CD4-positive, CD25-positive, alpha-beta regulatory T cell (primary cell): ENCODE results near the gene KIF26B. TPM values are rescaled to one million over a fixed set of nuclear protein-coding genes. Genes with fewer than 3 reads are reported as not detected.

Experiments used
- ATAC-seq, 2 donors: fragments of 150-1000 bp; cut with Tn5 transposase; one replicate each; pipeline ENCODE4 v1.10.0; 2021; ENCODE audit warnings: low read depth in 2 of 2, moderate number of reproducible peaks in 2 of 2, moderate library complexity in 1 of 2
- DNase-seq, 3 donors: peaks; one replicate each; pipeline versions ENCODE4 v3.0.0 to v3.0.0-alpha.2; 2012 to 2022; ENCODE audit warnings: mixed read lengths in 1 of 3
- H3K27ac ChIP-seq: one replicate; pipeline ENCODE4 v1.7.0; 2013; ENCODE audit warnings: mild to moderate bottlenecking, low read length; ENCODE audit not compliant: insufficient read depth, poor library complexity, severe bottlenecking
- H3K27me3 ChIP-seq: one replicate; pipeline ENCODE4 v1.7.0; 2013; ENCODE audit warnings: low read length; ENCODE audit not compliant: control insufficient read depth, insufficient read depth
- H3K36me3 ChIP-seq: one replicate; pipeline ENCODE4 v1.7.0; 2013; ENCODE audit warnings: mild to moderate bottlenecking, low read length, moderate library complexity; ENCODE audit not compliant: control insufficient read depth, insufficient read depth
- H3K4me1 ChIP-seq: 2 replicates; pipeline ENCODE4 v1.7.0; 2013; ENCODE audit warnings: mild to moderate bottlenecking, low read length; ENCODE audit not compliant: insufficient read depth, control insufficient read depth, poor library complexity, severe bottlenecking
- H3K4me3 ChIP-seq: one replicate; pipeline ENCODE4 v1.7.0; 2013; ENCODE audit warnings: low read depth, mild to moderate bottlenecking, low read length, moderate library complexity
- H3K9me3 ChIP-seq, 2 experiments: 1 replicate in 1 of 2; 2 replicates in 1 of 2; pipeline ENCODE4 v1.7.0; 2013; ENCODE audit warnings: low read length in 2 of 2, mild to moderate bottlenecking in 1 of 2, moderate library complexity in 1 of 2; ENCODE audit not compliant: control insufficient read depth in 2 of 2
- H3K27ac Mint-ChIP-seq, 3 donors: one replicate each; pipeline ENCODE4 v1.8.0; 2020 to 2022; ENCODE audit warnings: mild to moderate bottlenecking in 3 of 3, mixed read lengths in 3 of 3, moderate library complexity in 2 of 3
- H3K27me3 Mint-ChIP-seq: one replicate; pipeline ENCODE4 v1.8.0; 2022; ENCODE audit warnings: mild to moderate bottlenecking, mixed read lengths
- H3K36me3 Mint-ChIP-seq: one replicate; pipeline ENCODE4 v1.8.0; 2020; ENCODE audit warnings: mixed read lengths
- H3K4me1 Mint-ChIP-seq, 4 donors: one replicate each; pipeline ENCODE4 v1.8.0; 2020 to 2022; ENCODE audit warnings: mixed read lengths in 4 of 4, mild to moderate bottlenecking in 1 of 4
- H3K4me3 Mint-ChIP-seq, 4 donors: one replicate each; pipeline ENCODE4 v1.8.0; 2020 to 2022; ENCODE audit warnings: mild to moderate bottlenecking in 4 of 4, mixed read lengths in 4 of 4, moderate library complexity in 3 of 4
- H3K9me3 Mint-ChIP-seq, 7 donors: one replicate each; pipeline ENCODE4 v1.8.0; 2020 to 2022; ENCODE audit warnings: mixed read lengths in 7 of 7, mild to moderate bottlenecking in 3 of 7, moderate library complexity in 2 of 7
- polyA plus RNA-seq, 4 donors: library from polyadenylated mRNA; unstranded; fragments of 300-500 nt; fragmentation: Illumina TruSeq; gene quantifications; one replicate each; pipeline ENCODE4 v1.2.3, GENCODE V29; 2021
- total RNA-seq: library from RNA; stranded (reverse); gene quantifications from one replicate; pipeline ENCODE4 v1.2.3, GENCODE V29; 2022

Gene KIF26B
- total and polyA plus RNA-seq, 5 donors from 2014 or later = not detected

- ATAC-seq = no peak
- Mint-ChIP-seq H3K27ac (no peak overlapping the region), H3K4me3 (no peak overlapping the region), H3K27me3 (no peaks in the 10 kb centered on the region), H3K4me1 (no peaks in the 10 kb centered on the region), H3K36me3 (no peaks in the 10 kb centered on the region), H3K9me3 (peaks cover 0 to 4% (median 0%) of the 10 kb centered on the region in 7 donors)
- Histone ChIP-seq H3K27ac (no peak overlapping the region), H3K27me3 (no peaks in the 10 kb centered on the region), H3K4me1 (no peaks in the 10 kb centered on the region), H3K4me3 (no peak overlapping the region), H3K36me3 (no peaks in the 10 kb centered on the region), H3K9me3 (peaks cover 0 to 3% of the 10 kb centered on the region in 2 experiments)
- DNase-seq = no peak
Observed at GRCh38 chr1:245213066-245213831, 58.5 kb downstream of the KIF26B start.

GRCh38 chr1:245215071-245215470 lies 60.3 kb downstream of the KIF26B start:
- H3K27ac Mint-ChIP-seq = no peak overlapping the region
- no peaks in the 10 kb centered on the region for H3K36me3 ChIP-seq
- no peak overlapping the region for H3K4me3 Mint-ChIP-seq
- no peak for DNase-seq
- no peaks in the 10 kb centered on the region for H3K9me3 ChIP-seq
- no peaks in the 10 kb centered on the region for H3K4me1 ChIP-seq
- ATAC-seq = no peak
- peaks cover 0 to 2% (median 0%) of the 10 kb centered on the region in 7 donors for H3K9me3 Mint-ChIP-seq
- H3K4me3 ChIP-seq = no peak overlapping the region
- no peaks in the 10 kb centered on the region for H3K4me1 Mint-ChIP-seq
- no peak overlapping the region for H3K27ac ChIP-seq
- H3K27me3 ChIP-seq = no peaks in the 10 kb centered on the region
- no peaks in the 10 kb centered on the region for H3K27me3 Mint-ChIP-seq
- no peaks in the 10 kb centered on the region for H3K36me3 Mint-ChIP-seq

DNA sequence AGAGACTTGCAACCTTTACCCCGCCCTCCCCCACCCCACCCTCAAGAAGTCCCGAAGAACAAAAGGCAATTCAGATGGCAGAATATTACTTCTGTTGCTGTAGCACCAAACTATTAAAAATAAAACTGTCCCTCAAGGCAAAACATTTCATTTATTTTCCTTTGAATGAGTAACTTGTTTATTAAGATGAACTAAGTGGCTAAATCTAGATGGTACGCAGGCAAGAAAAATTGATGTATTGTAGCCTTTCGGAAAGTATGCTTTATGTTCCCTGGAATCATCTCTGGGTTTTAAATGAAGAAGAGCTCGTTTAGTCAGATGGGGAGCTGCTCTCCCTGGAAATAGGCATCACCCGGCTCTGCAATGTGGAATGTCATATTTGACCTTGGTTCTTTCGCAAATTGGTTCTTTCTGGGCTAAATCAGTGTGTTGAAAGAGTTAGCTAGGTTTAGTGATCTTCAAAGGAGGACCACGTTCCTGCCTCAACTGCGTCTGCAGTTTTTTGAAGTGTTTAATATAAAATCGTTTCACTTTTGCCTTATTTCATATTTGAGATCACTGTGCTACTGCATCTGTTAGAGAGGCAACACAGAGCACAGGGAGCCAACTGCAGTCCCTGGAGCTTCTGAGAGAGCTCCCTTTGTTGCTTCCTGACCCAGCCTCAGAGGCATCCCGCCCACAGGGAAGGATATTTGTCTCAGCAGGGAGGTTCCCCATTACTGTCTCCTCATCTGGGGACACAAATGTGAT lies 61.8 kb downstream of the KIF26B start:
- ATAC-seq = no peak
- no peaks in the 10 kb centered on the region for H3K4me1 Mint-ChIP-seq
- no peaks in the 10 kb centered on the region for H3K36me3 ChIP-seq

GRCh38 chr1:245217853-245218608 lies 63.2 kb downstream of the KIF26B start:
- ATAC-seq (no peak), DNase-seq (no peak)
- no peak overlapping the region for H3K27ac Mint-ChIP-seq
- no peaks in the 10 kb centered on the region for H3K27me3 ChIP-seq
- no peak overlapping the region for H3K4me3 Mint-ChIP-seq
- H3K27me3 Mint-ChIP-seq = no peaks in the 10 kb centered on the region
- no peaks in the 10 kb centered on the region for H3K9me3 ChIP-seq
- H3K4me1 Mint-ChIP-seq = no peaks in the 10 kb centered on the region
- H3K4me1 ChIP-seq = no peaks in the 10 kb centered on the region
- no peak overlapping the region for H3K27ac ChIP-seq
- no peaks in the 10 kb centered on the region for H3K36me3 ChIP-seq
- no peaks in the 10 kb centered on the region for H3K36me3 Mint-ChIP-seq
- no peak overlapping the region for H3K4me3 ChIP-seq
- peaks cover 0 to 1% (median 0%) of the 10 kb centered on the region in 7 donors for H3K9me3 Mint-ChIP-seq

More for the DNA sequence above, 61.8 kb downstream of the KIF26B start:
- Histone ChIP-seq H3K27me3 (no peaks in the 10 kb centered on the region), H3K27ac (no peak overlapping the region), H3K4me1 (no peaks in the 10 kb centered on the region), H3K4me3 (no peak overlapping the region), H3K9me3 (no peaks in the 10 kb centered on the region)
- H3K27me3 Mint-ChIP-seq = no peaks in the 10 kb centered on the region
- no peak for DNase-seq
- H3K27ac Mint-ChIP-seq = no peak overlapping the region
- H3K4me3 Mint-ChIP-seq = no peak overlapping the region
- no peaks in the 10 kb centered on the region for H3K36me3 Mint-ChIP-seq
- peaks cover 0 to 2% (median 0%) of the 10 kb centered on the region in 7 donors for H3K9me3 Mint-ChIP-seq

DNA sequence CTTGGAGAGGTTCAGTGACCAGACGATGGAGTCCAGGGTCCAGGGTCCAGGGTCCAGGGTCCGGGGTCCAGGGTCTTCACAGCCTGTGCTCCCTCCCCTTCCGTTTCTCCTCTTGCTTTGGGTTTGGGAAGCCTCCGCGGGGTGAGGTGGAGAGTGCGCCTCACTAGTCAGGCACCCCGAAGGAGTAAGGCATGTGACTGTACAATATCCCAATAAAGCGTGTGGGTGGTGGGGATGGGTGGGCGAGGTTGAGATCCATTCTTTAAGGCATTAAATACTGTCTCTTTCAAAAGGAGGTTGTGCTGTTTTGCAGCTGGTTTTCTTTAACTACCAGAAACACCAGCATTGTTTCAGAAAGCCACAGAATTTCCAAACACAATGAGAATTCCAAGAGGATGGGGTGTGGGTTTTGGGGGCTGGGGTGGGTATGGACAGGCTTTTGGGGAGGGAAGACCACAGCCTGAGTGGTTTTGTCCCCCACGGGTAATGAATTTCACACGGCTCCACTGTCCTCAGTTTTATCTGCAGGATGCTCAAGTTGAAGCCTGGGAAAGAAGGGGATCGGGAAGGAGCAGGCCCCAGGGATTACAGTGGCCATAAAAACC lies 65.7 kb downstream of the KIF26B start:
- no peak overlapping the region for H3K27ac Mint-ChIP-seq
- no peaks in the 10 kb centered on the region for H3K4me1 Mint-ChIP-seq
- ATAC-seq = no peak
- H3K27me3 ChIP-seq = no peaks in the 10 kb centered on the region
- no peaks in the 10 kb centered on the region for H3K36me3 ChIP-seq
- H3K27me3 Mint-ChIP-seq = no peaks in the 10 kb centered on the region
- no peak for DNase-seq
- no peak overlapping the region for H3K27ac ChIP-seq
- no peak overlapping the region for H3K4me3 Mint-ChIP-seq
- no peaks in the 10 kb centered on the region for H3K9me3 ChIP-seq
- H3K36me3 Mint-ChIP-seq = no peaks in the 10 kb centered on the region
- no peak overlapping the region for H3K4me3 ChIP-seq
- H3K9me3 Mint-ChIP-seq = no peaks in the 10 kb centered on the region
- H3K4me1 ChIP-seq = no peaks in the 10 kb centered on the region

GRCh38 chr1:245221805-245222204 lies 67.0 kb downstream of the KIF26B start:
- H3K4me1 Mint-ChIP-seq = no peaks in the 10 kb centered on the region
- H3K36me3 Mint-ChIP-seq = no peaks in the 10 kb centered on the region
- H3K27me3 ChIP-seq = no peaks in the 10 kb centered on the region
- H3K4me3 ChIP-seq = no peak overlapping the region
- H3K27me3 Mint-ChIP-seq = no peaks in the 10 kb centered on the region
- ATAC-seq = no peak
- no peaks in the 10 kb centered on the region for H3K9me3 Mint-ChIP-seq
- H3K27ac ChIP-seq = no peak overlapping the region
- no peaks in the 10 kb centered on the region for H3K4me1 ChIP-seq
- H3K27ac Mint-ChIP-seq = no peak overlapping the region
- H3K36me3 ChIP-seq = no peaks in the 10 kb centered on the region
- H3K9me3 ChIP-seq = no peaks in the 10 kb centered on the region
- no peak overlapping the region for H3K4me3 Mint-ChIP-seq
- DNase-seq = no peak

DNA sequence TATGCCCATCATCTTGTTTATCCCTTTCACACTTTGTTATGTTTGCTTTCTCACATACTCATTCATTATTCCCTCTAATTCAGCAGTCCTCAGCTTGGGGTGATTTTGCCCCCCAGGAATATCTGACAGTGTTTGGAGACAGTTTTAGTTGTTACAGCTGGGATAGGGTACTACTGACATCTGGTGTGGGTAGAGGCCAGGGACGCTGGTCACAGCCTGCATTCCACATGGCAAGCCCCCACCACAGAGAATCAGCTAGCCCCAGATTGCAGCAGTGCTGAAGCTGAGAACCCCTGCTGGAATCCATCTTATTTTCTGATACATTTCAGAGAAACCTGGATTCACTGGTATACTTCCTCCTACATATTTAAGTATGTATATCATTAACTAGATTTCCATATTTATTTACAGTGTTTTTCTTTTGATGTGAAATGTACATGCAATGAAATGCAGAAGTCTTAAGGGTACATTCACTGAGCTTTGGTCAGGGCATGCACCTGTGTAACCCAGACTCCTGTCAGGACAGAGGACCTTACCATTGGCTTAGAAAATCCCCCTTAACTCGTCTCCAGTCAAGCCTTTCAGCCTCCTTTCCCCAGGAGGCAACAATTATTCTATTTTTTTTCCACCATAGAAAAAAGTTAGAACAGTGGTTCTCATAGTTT lies 68.3 kb downstream of the KIF26B start:
- Histone ChIP-seq H3K36me3 (no peaks in the 10 kb centered on the region), H3K4me1 (no peaks in the 10 kb centered on the region), H3K27me3 (no peaks in the 10 kb centered on the region), H3K27ac (no peak overlapping the region), H3K4me3 (no peak overlapping the region), H3K9me3 (no peaks in the 10 kb centered on the region)
- Mint-ChIP-seq H3K27me3 (no peaks in the 10 kb centered on the region), H3K4me3 (no peak overlapping the region), H3K9me3 (no peaks in the 10 kb centered on the region), H3K36me3 (no peaks in the 10 kb centered on the region), H3K4me1 (no peaks in the 10 kb centered on the region), H3K27ac (no peak overlapping the region)
- DNase-seq (no peak), ATAC-seq (no peak)
